ENCODE results near the gene NEFH. TPM values are rescaled to one million over a fixed set of nuclear protein-coding genes. Genes with fewer than 3 reads are reported as not detected.
A peak's percentile ranks its signal among the peaks of the same experiment; 100 is the strongest.

Gene NEFH
- total and polyA plus RNA-seq, 4 experiments from 2014 or later, result 0.47 to 1.1 (median 0.61) TPM; not detected in 1

GRCh38 chr22:29517215-29517908 lies 37.3 kb downstream of the NEFH start:
- POLR2A ChIA-PET (ENCODE audit: partially characterized antibody), result no interaction called here
- no peak overlapping the region for H3K27ac ChIP-seq (ENCODE audit: low read depth, low read length)
- peaks cover 65% of the 10 kb centered on the region for H3K36me3 ChIP-seq (ENCODE audit: insufficient read depth, low read length)
- Mint-ChIP-seq H3K4me3 (no peak overlapping the region), H3K4me1 (no peaks in the 10 kb centered on the region), H3K27me3 (no peaks in the 10 kb centered on the region), H3K27ac (peak overlapping the region in 1 of 7 donors; percentile 42), H3K36me3 (peaks cover 50 to 69% of the 10 kb centered on the region in 2 donors), H3K9me3 (no peaks in the 10 kb centered on the region)
- no peak for DNase-seq
- intact Hi-C loops (cut with micrococcal nuclease), result no loop called here
- CTCF ChIA-PET (ENCODE audit: partially characterized antibody), result no interaction called here
- H3K27me3 ChIP-seq (ENCODE audit: insufficient read depth, low read length), result no peaks in the 10 kb centered on the region
- no peak overlapping the region for H3K4me3 ChIP-seq (ENCODE audit: low read length in 2 of 2)
- no peaks in the 10 kb centered on the region for H3K4me1 ChIP-seq (ENCODE audit: insufficient read depth, low read length)
- no peaks in the 10 kb centered on the region for H3K9me3 ChIP-seq (ENCODE audit: control insufficient read depth in 1 of 2, low read length in 2 of 2)

GRCh38 chr22:29518427-29518826 lies 38.4 kb downstream of the NEFH start:
- Mint-ChIP-seq H3K27ac (no peak overlapping the region), H3K4me3 (no peak overlapping the region), H3K4me1 (no peaks in the 10 kb centered on the region), H3K9me3 (no peaks in the 10 kb centered on the region), H3K27me3 (no peaks in the 10 kb centered on the region), H3K36me3 (peaks cover 54 to 68% of the 10 kb centered on the region in 2 donors)
- POLR2A ChIA-PET (ENCODE audit: partially characterized antibody), result no interaction called here
- Histone ChIP-seq H3K4me3 (ENCODE audit: low read length in 2 of 2) (no peak overlapping the region), H3K9me3 (ENCODE audit: control insufficient read depth in 1 of 2, low read length in 2 of 2) (no peaks in the 10 kb centered on the region), H3K27me3 (ENCODE audit: insufficient read depth, low read length) (no peaks in the 10 kb centered on the region), H3K36me3 (ENCODE audit: insufficient read depth, low read length) (peaks cover 60% of the 10 kb centered on the region), H3K27ac (ENCODE audit: low read depth, low read length) (no peak overlapping the region), H3K4me1 (ENCODE audit: insufficient read depth, low read length) (no peaks in the 10 kb centered on the region)
- DNase-seq, result no peak
- intact Hi-C loops (cut with micrococcal nuclease), result no loop called here
- CTCF ChIA-PET (ENCODE audit: partially characterized antibody), result no interaction called here

- intact Hi-C loops (cut with micrococcal nuclease), result no loop called here
- H3K4me1 Mint-ChIP-seq, result no peaks in the 10 kb centered on the region
- Histone ChIP-seq H3K36me3 (ENCODE audit: insufficient read depth, low read length) (peaks cover 73% of the 10 kb centered on the region), H3K27me3 (ENCODE audit: insufficient read depth, low read length) (no peaks in the 10 kb centered on the region), H3K4me1 (ENCODE audit: insufficient read depth, low read length) (no peaks in the 10 kb centered on the region), H3K4me3 (ENCODE audit: low read length in 2 of 2) (no peak overlapping the region), H3K9me3 (ENCODE audit: control insufficient read depth in 1 of 2, low read length in 2 of 2) (no peaks in the 10 kb centered on the region), H3K27ac (ENCODE audit: low read depth, low read length) (no peak overlapping the region)
- H3K9me3 Mint-ChIP-seq, result no peaks in the 10 kb centered on the region
- DNase-seq, result no peak
- H3K27ac Mint-ChIP-seq, result no peak overlapping the region
- no peaks in the 10 kb centered on the region for H3K27me3 Mint-ChIP-seq
- CTCF ChIA-PET (ENCODE audit: partially characterized antibody), result no interaction called here
- no peak overlapping the region for H3K4me3 Mint-ChIP-seq
- H3K36me3 Mint-ChIP-seq, result peaks cover 63 to 82% of the 10 kb centered on the region in 2 donors
- POLR2A ChIA-PET (ENCODE audit: partially characterized antibody), result no interaction called here
Observed at GRCh38 chr22:29519996-29520395, 40.0 kb downstream of the NEFH start.

- H3K27ac ChIP-seq (ENCODE audit: low read depth, low read length), result no peak overlapping the region
Observed at GRCh38 chr22:29520851-29521250, 40.8 kb downstream of the NEFH start.

GRCh38 chr22:29521526-29521925 lies 41.5 kb downstream of the NEFH start:
- Mint-ChIP-seq H3K9me3 (no peaks in the 10 kb centered on the region), H3K27me3 (no peaks in the 10 kb centered on the region), H3K4me1 (no peaks in the 10 kb centered on the region), H3K27ac (peak overlapping the region in 1 of 7 donors; percentile 6), H3K36me3 (peaks cover 60 to 84% of the 10 kb centered on the region in 2 donors), H3K4me3 (no peak overlapping the region)
- H3K27me3 ChIP-seq (ENCODE audit: insufficient read depth, low read length), result no peaks in the 10 kb centered on the region
- CTCF ChIA-PET (ENCODE audit: partially characterized antibody), result no interaction called here
- intact Hi-C loops (cut with micrococcal nuclease), result no loop called here
- H3K9me3 ChIP-seq (ENCODE audit: control insufficient read depth in 1 of 2, low read length in 2 of 2), result no peaks in the 10 kb centered on the region
- H3K27ac ChIP-seq (ENCODE audit: low read depth, low read length), result no peak overlapping the region
- POLR2A ChIA-PET (ENCODE audit: partially characterized antibody), result no interaction called here
- no peaks in the 10 kb centered on the region for H3K4me1 ChIP-seq (ENCODE audit: insufficient read depth, low read length)
- no peak for DNase-seq
- peaks cover 78% of the 10 kb centered on the region for H3K36me3 ChIP-seq (ENCODE audit: insufficient read depth, low read length)
- no peak overlapping the region for H3K4me3 ChIP-seq (ENCODE audit: low read length in 2 of 2)

More at GRCh38 chr22:29520851-29521250, 40.8 kb downstream of the NEFH start:
- peaks cover 82% of the 10 kb centered on the region for H3K36me3 ChIP-seq (ENCODE audit: insufficient read depth, low read length)
- no peak overlapping the region for H3K4me3 Mint-ChIP-seq
- peak overlapping the region in 1 of 7 donors; percentile 43 for H3K27ac Mint-ChIP-seq
- no peaks in the 10 kb centered on the region for H3K4me1 Mint-ChIP-seq
- H3K4me3 ChIP-seq (ENCODE audit: low read length in 2 of 2), result no peak overlapping the region
- intact Hi-C loops (cut with micrococcal nuclease), result no loop called here
- POLR2A ChIA-PET (ENCODE audit: partially characterized antibody), result no interaction called here
- CTCF ChIA-PET (ENCODE audit: partially characterized antibody), result no interaction called here
- H3K9me3 ChIP-seq (ENCODE audit: control insufficient read depth in 1 of 2, low read length in 2 of 2), result no peaks in the 10 kb centered on the region
- no peak for DNase-seq
- peaks cover 63 to 84% of the 10 kb centered on the region in 2 donors for H3K36me3 Mint-ChIP-seq
- H3K27me3 Mint-ChIP-seq, result no peaks in the 10 kb centered on the region
- no peaks in the 10 kb centered on the region for H3K4me1 ChIP-seq (ENCODE audit: insufficient read depth, low read length)
- no peaks in the 10 kb centered on the region for H3K9me3 Mint-ChIP-seq
- H3K27me3 ChIP-seq (ENCODE audit: insufficient read depth, low read length), result no peaks in the 10 kb centered on the region

GRCh38 chr22:29523761-29524160 lies 43.7 kb downstream of the NEFH start:
- Mint-ChIP-seq H3K4me3 (no peak overlapping the region), H3K36me3 (peaks cover 57 to 81% of the 10 kb centered on the region in 2 donors), H3K4me1 (no peaks in the 10 kb centered on the region), H3K27ac (peak overlapping the region in 2 of 7 donors; percentile 33 to 48), H3K27me3 (no peaks in the 10 kb centered on the region), H3K9me3 (no peaks in the 10 kb centered on the region)
- intact Hi-C loops (cut with micrococcal nuclease), result loop anchor here (1.0 kb wide), 1 partner anchor 128 kb away; no protein-coding TSS in a partner anchor
- peaks cover 78% of the 10 kb centered on the region for H3K36me3 ChIP-seq (ENCODE audit: insufficient read depth, low read length)
- H3K27me3 ChIP-seq (ENCODE audit: insufficient read depth, low read length), result no peaks in the 10 kb centered on the region
- DNase-seq, result no peak
- H3K9me3 ChIP-seq (ENCODE audit: control insufficient read depth in 1 of 2, low read length in 2 of 2), result no peaks in the 10 kb centered on the region
- ChIA-PET CTCF (ENCODE audit: partially characterized antibody) (interaction anchor here (0.7 kb wide), 2 partner anchors 128 to 132 kb away, joined by 3 read pairs; no protein-coding TSS in a partner anchor), POLR2A (ENCODE audit: partially characterized antibody) (interaction anchor here (0.6 kb wide), 1 partner anchor 361 kb away, joined by 3 read pairs; no protein-coding TSS in a partner anchor)
- no peak overlapping the region for H3K4me3 ChIP-seq (ENCODE audit: low read length in 2 of 2)
- no peak overlapping the region for H3K27ac ChIP-seq (ENCODE audit: low read depth, low read length)
- H3K4me1 ChIP-seq (ENCODE audit: insufficient read depth, low read length), result no peaks in the 10 kb centered on the region

- Histone ChIP-seq H3K36me3 (ENCODE audit: insufficient read depth, low read length) (peaks cover 78% of the 10 kb centered on the region), H3K9me3 (ENCODE audit: control insufficient read depth in 1 of 2, low read length in 2 of 2) (no peaks in the 10 kb centered on the region), H3K4me3 (ENCODE audit: low read length in 2 of 2) (no peak overlapping the region), H3K4me1 (ENCODE audit: insufficient read depth, low read length) (no peaks in the 10 kb centered on the region), H3K27ac (ENCODE audit: low read depth, low read length) (no peak overlapping the region), H3K27me3 (ENCODE audit: insufficient read depth, low read length) (no peaks in the 10 kb centered on the region)
- ChIA-PET POLR2A (ENCODE audit: partially characterized antibody) (no interaction called here), CTCF (ENCODE audit: partially characterized antibody) (interaction anchor here (0.7 to 0.8 kb wide), 3 partner anchors 53 to 133 kb away, joined by 3 to 4 read pairs (median 3); no protein-coding TSS in a partner anchor)
- Mint-ChIP-seq H3K36me3 (peaks cover 52 to 82% of the 10 kb centered on the region in 2 donors), H3K4me1 (no peaks in the 10 kb centered on the region), H3K27me3 (no peaks in the 10 kb centered on the region), H3K4me3 (no peak overlapping the region), H3K27ac (peak overlapping the region in 1 of 7 donors; percentile 15), H3K9me3 (no peaks in the 10 kb centered on the region)
- peak in 4 of 5 donors; percentile 4 to 14 (median 10) for DNase-seq
- intact Hi-C loops (cut with micrococcal nuclease), result loop anchor here (1.0 kb wide), 1 partner anchor 129 kb away; no protein-coding TSS in a partner anchor
Observed at GRCh38 chr22:29524442-29525191, 44.6 kb downstream of the NEFH start.
